ENCODE results near the gene ASTL. TPM values are rescaled to one million over a fixed set of nuclear protein-coding genes. Genes with fewer than 3 reads are reported as not detected.

The ASTL gene
- total RNA-seq: not detected in 2 replicates
- not detected in 2 replicates for polyA plus RNA-seq
- not detected in 2 replicates for polyA plus RNA-seq (2011; cell fraction: cytosol; rRNA removed)
- polyA plus RNA-seq (2011; cell fraction: nucleus; rRNA removed): not detected in 2 replicates
- polyA plus RNA-seq (2012): not detected in 2 replicates
- not detected in 2 replicates for polyA minus RNA-seq
- not detected for polyA minus RNA-seq (2011; cell fraction: cytosol; rRNA and poly(A)+ RNA removed)
- not detected in 2 replicates for polyA minus RNA-seq (2011; cell fraction: nucleus; rRNA and poly(A)+ RNA removed)
- Bru-seq, nascent RNA: not detected
- BruChase-seq, experiment 1, labeled RNA remaining after a 6-hour chase: percentile 6 among the genes with signal in this experiment
- not detected for BruChase-seq, experiment 2, labeled RNA remaining after a 2-hour chase
- long read RNA-seq: 0 reads

DNA sequence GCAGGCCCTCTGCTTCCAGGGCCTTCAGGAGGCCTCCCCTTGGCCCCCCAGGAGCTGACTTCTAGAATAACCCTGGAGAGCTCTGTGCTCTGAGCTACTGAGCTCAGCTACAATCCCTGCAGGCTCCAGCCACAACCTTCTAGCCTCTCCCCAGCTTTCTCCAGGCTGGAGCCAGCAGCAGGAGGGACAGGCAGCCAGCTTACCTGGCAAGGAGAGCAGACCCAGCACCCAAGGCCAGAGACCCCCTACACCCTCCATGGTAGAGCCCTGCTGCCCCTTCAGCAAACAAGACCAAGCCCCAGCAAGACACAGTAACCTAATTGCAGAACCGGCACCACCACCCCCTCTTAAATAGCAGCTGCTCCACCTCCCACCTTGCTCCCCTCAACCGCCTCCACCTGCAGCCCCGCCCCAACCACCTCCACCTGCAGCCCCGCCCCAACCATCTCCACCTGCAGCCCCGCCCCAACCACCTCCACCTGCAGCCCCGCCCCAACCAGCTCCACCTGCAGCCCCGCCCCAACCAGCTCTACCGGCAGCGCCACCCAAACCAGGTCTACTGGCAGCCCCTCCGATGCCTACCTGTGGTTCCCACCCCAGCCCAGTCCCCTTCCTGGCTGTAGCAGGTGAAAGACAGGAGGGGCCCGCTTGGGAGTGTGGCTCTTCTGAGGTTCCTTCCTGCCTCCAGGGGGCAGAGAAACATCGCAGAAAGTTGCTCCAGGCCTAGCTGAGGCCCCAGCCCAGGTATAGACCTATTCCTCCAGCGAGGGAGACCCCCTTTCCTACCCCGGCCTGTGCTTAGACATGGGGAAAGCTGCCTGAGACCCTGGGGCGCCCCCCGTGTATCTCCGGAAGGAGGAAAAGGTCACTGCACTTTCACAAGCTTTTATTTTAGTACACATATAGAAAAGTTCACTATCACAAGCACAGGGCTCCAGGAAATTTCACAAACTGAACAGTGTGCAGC is at the start of gene ASTL:
Gene ASTL, minus strand, starts transcription at position 324 of the 967 bp plus-strand sequence. Its CDS starts 66 bp downstream, at position 258.
- Histone ChIP-seq H2AFZ (ENCODE audit: low read depth, low read length) (no peak within 1 kb of the TSS), H3K27me3 (ENCODE audit: control insufficient read depth in 2 of 2, insufficient read depth in 2 of 2, low read length in 2 of 2) (peaks cover 0 to 3% of the 10 kb centered on the region in 2 experiments), H4K20me1 (replicated peaks; ENCODE audit: control insufficient read depth, extremely low read depth, insufficient read depth, low read length) (no peaks in the 10 kb centered on the region), H3K9me3 (replicated peaks; ENCODE audit: control insufficient read depth, insufficient read depth, low read length) (no peaks in the 10 kb centered on the region), H3K79me2 (ENCODE audit: control insufficient read depth, insufficient read depth, low read length) (no peaks in the 10 kb centered on the region), H3K4me1 (ENCODE audit: control insufficient read depth, extremely low read depth, insufficient read depth, low read length) (no peaks in the 10 kb centered on the region), H3K36me3 (ENCODE audit: control insufficient read depth in 2 of 2, extremely low read depth in 1 of 2, insufficient read depth in 2 of 2, low read length in 2 of 2) (no peaks in the 10 kb centered on the region), H3K4me3 (replicated peaks in 1 of 3; ENCODE audit: insufficient read depth in 1 of 3, low read depth in 1 of 3, low read length in 3 of 3) (no peak within 1 kb of the TSS), H3K4me2 (ENCODE audit: insufficient read depth, low read length) (no peak within 1 kb of the TSS), H3K27ac (ENCODE audit: insufficient read depth, low read depth, low read length) (no peak within 1 kb of the TSS), H3K9ac (replicated peaks; ENCODE audit: extremely low read depth, insufficient read depth, low read length) (no peak within 1 kb of the TSS), H3K9me1 (replicated peaks; ENCODE audit: control insufficient read depth, extremely low read depth, insufficient read depth, low read length) (no peaks in the 10 kb centered on the region)
- FAIRE-seq (no peak), DNase-seq (ENCODE audit: low read depth, low spot score) (peak; percentile 19)
- intact Hi-C loops (cut with micrococcal nuclease) (loop anchor here (1.0 to 2.0 kb wide), 3 partner anchors 36 to 370 kb away; no protein-coding TSS in a partner anchor), dilution Hi-C loops (cut with MboI; ENCODE audit: extremely low pct_ligation_motif_present, low sequenced_read_pairs) (no loop called here)
- ChIA-PET CTCF (interaction anchor here (0.6 to 6.0 kb wide), 20 partner anchors 8 to 372 kb away, joined by 3 to 208 read pairs (median 4); partner anchors contain the start of genes CIAO1, ITPRIPL1 and TMEM127), POLR2A (no interaction called here)
- TF ChIP-seq MYC (IDR thresholded peaks at IDR 0.05; ENCODE audit: low read depth, low read length) (no peak), POLR2AphosphoS5 (IDR thresholded peaks at IDR 0.05; ENCODE audit: insufficient read depth, low read depth, low read length) (no peak)
- TF ChIP-seq, protein P1, sequence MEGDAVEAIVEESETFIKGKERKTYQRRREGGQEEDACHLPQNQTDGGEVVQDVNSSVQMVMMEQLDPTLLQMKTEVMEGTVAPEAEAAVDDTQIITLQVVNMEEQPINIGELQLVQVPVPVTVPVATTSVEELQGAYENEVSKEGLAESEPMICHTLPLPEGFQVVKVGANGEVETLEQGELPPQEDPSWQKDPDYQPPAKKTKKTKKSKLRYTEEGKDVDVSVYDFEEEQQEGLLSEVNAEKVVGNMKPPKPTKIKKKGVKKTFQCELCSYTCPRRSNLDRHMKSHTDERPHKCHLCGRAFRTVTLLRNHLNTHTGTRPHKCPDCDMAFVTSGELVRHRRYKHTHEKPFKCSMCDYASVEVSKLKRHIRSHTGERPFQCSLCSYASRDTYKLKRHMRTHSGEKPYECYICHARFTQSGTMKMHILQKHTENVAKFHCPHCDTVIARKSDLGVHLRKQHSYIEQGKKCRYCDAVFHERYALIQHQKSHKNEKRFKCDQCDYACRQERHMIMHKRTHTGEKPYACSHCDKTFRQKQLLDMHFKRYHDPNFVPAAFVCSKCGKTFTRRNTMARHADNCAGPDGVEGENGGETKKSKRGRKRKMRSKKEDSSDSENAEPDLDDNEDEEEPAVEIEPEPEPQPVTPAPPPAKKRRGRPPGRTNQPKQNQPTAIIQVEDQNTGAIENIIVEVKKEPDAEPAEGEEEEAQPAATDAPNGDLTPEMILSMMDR (IDR thresholded peaks at IDR 0.05; ENCODE audit: extremely low read depth in 1 of 2, insufficient read depth in 1 of 2, low read depth in 1 of 2, low read length in 2 of 2): peak; percentile 26 to 68
- BruUV-seq (replicated peaks): no TSS peak

Measured in endothelial cell of umbilical vein (primary cell).